ENCODE measurements around the gene MFGE8. TPM values are rescaled to one million over a fixed set of nuclear protein-coding genes. Genes with fewer than 3 reads are reported as not detected.

Gene MFGE8
- total RNA-seq, 1 donor from 2014 or later, result 513 TPM

DNA sequence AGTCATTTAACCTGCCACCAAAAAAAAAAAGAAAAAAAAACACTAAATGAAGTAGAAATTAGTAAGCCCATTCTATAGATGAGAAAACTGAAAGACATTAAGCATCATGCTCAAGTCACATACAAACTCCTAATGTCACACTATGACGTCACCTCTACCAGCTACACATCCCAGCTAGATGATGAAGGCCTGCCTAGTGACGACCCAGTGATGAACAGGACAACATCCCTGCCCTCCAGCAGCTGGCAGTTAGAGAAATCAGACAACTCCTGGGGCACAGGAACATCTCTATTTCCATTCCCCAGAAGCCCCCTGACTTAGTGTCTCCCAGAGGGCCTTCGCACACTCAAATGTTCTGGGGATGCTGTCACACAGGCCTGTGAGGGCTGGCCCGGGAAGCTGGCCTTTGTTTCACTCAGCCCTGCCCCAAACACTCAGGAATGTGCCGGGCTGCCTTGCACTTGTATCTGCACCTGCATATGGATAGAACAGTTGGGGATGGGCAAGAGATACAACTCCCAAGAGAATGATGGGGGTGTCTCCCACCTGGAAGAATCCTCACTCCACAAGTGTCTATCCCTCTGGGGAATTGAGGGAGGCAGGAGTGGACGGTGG, 10.9 kb downstream of the MFGE8 start:
- no peaks in the 10 kb centered on the region for H3K9me3 ChIP-seq
- H3K27me3 ChIP-seq, result no peaks in the 10 kb centered on the region
- no peak overlapping the region for H3K27ac ChIP-seq
- no peak for TF ChIP-seq POLR2AphosphoS5 (IDR thresholded peaks at IDR 0.05; ENCODE audit: insufficient read depth in 1 of 2, low read depth in 1 of 2)
- no peak for TF ChIP-seq POLR2A (IDR thresholded peaks at IDR 0.05)
- TF ChIP-seq, protein P1, sequence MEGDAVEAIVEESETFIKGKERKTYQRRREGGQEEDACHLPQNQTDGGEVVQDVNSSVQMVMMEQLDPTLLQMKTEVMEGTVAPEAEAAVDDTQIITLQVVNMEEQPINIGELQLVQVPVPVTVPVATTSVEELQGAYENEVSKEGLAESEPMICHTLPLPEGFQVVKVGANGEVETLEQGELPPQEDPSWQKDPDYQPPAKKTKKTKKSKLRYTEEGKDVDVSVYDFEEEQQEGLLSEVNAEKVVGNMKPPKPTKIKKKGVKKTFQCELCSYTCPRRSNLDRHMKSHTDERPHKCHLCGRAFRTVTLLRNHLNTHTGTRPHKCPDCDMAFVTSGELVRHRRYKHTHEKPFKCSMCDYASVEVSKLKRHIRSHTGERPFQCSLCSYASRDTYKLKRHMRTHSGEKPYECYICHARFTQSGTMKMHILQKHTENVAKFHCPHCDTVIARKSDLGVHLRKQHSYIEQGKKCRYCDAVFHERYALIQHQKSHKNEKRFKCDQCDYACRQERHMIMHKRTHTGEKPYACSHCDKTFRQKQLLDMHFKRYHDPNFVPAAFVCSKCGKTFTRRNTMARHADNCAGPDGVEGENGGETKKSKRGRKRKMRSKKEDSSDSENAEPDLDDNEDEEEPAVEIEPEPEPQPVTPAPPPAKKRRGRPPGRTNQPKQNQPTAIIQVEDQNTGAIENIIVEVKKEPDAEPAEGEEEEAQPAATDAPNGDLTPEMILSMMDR (IDR thresholded peaks at IDR 0.05), result no peak
- peaks cover 0 to 26% of the 10 kb centered on the region in 2 donors for H3K36me3 ChIP-seq
- peaks cover 68% of the 10 kb centered on the region for H3K4me1 ChIP-seq
- intact Hi-C loops (cut with DNase I), result no loop called here
- H3K4me3 ChIP-seq, result no peak overlapping the region
- no peak for DNase-seq (ENCODE audit: extremely low spot score in 2 of 2)

GRCh38 chr15:88901508-88902220, 11.5 kb downstream of the MFGE8 start:
- peaks cover 68% of the 10 kb centered on the region for H3K4me1 ChIP-seq
- no peak for DNase-seq (ENCODE audit: extremely low spot score in 2 of 2)
- no peak overlapping the region for H3K4me3 ChIP-seq
- H3K9me3 ChIP-seq, result no peaks in the 10 kb centered on the region
- H3K27ac ChIP-seq, result no peak overlapping the region
- H3K27me3 ChIP-seq, result no peaks in the 10 kb centered on the region
- peaks cover 0 to 20% of the 10 kb centered on the region in 2 donors for H3K36me3 ChIP-seq
- TF ChIP-seq POLR2A (IDR thresholded peaks at IDR 0.05) (no peak), POLR2AphosphoS5 (IDR thresholded peaks at IDR 0.05; ENCODE audit: insufficient read depth in 1 of 2, low read depth in 1 of 2) (no peak)
- TF ChIP-seq, protein P1 (IDR thresholded peaks at IDR 0.05), result no peak
- intact Hi-C loops (cut with DNase I), result no loop called here

- Histone ChIP-seq H3K4me1 (peaks cover 68% of the 10 kb centered on the region), H3K27ac (peak overlapping the region; percentile 59), H3K9me3 (no peaks in the 10 kb centered on the region), H3K4me3 (no peak overlapping the region), H3K27me3 (no peaks in the 10 kb centered on the region), H3K36me3 (peaks cover 0 to 13% of the 10 kb centered on the region in 2 donors)
- intact Hi-C loops (cut with DNase I), result no loop called here
- DNase-seq (ENCODE audit: extremely low spot score in 2 of 2), result no peak
- TF ChIP-seq, protein P1 (IDR thresholded peaks at IDR 0.05), result no peak
- TF ChIP-seq POLR2A (IDR thresholded peaks at IDR 0.05) (no peak), POLR2AphosphoS5 (IDR thresholded peaks at IDR 0.05; ENCODE audit: insufficient read depth in 1 of 2, low read depth in 1 of 2) (no peak)
Measured at GRCh38 chr15:88900982-88901418, 12.2 kb downstream of the MFGE8 start.

DNA sequence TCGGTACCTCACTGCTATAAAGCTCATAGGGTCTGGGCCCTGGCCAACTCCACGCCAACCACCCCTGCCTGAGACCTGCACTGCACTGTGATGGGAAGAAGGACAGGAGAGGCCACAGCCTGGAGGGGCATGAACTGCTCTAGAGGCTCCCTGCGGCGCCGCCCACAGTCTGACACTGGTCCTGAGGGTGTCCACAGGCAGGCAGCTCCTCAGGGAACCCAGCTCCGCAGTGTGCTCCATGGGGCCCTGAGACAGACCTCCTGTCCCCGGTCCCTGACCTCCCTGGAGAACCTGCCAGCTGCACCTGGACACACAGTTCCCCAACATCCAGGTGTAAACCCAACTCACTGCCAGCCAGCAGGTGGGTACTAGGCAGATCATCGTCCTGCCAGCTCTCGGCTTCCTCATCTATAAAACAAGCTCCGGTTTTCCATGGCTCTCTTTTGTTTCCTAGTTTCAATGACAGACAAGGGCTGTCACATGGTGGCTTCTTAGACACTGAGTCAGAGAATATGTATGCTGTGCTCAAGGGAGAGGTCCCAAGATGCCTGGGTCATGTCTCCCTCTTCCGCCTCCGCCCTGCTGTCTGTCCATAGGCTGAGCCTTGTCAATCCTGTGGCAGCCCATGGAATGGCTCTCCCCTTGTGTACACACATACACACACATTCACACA, 12.7 kb downstream of the MFGE8 start:
- Histone ChIP-seq H3K4me3 (no peak overlapping the region), H3K4me1 (peaks cover 68% of the 10 kb centered on the region), H3K9me3 (no peaks in the 10 kb centered on the region), H3K27me3 (no peaks in the 10 kb centered on the region), H3K27ac (peak overlapping the region; percentile 59), H3K36me3 (peaks cover 0 to 9% of the 10 kb centered on the region in 2 donors)
- TF ChIP-seq, protein P1 (IDR thresholded peaks at IDR 0.05), result no peak
- TF ChIP-seq POLR2AphosphoS5 (IDR thresholded peaks at IDR 0.05; ENCODE audit: insufficient read depth in 1 of 2, low read depth in 1 of 2), result no peak
- no peak for DNase-seq (ENCODE audit: extremely low spot score in 2 of 2)
- intact Hi-C loops (cut with DNase I), result no loop called here
